ENCODE data around the gene SMPD3.

GRCh38 chr16:68420366-68420942, 27.9 kb downstream of the SMPD3 start:
- no peak for TF ChIP-seq POLR2A (IDR thresholded peaks at IDR 0.05)
- no peak for TF ChIP-seq CTCF (IDR thresholded peaks at IDR 0.05)
